ENCODE data around the gene CLGN. TPM values are rescaled to one million over a fixed set of nuclear protein-coding genes. Genes with fewer than 3 reads are reported as not detected.

Gene CLGN
- total RNA-seq, 4 donors from 2014 or later: 0.70 to 3.8 (median 1.9) TPM

DNA sequence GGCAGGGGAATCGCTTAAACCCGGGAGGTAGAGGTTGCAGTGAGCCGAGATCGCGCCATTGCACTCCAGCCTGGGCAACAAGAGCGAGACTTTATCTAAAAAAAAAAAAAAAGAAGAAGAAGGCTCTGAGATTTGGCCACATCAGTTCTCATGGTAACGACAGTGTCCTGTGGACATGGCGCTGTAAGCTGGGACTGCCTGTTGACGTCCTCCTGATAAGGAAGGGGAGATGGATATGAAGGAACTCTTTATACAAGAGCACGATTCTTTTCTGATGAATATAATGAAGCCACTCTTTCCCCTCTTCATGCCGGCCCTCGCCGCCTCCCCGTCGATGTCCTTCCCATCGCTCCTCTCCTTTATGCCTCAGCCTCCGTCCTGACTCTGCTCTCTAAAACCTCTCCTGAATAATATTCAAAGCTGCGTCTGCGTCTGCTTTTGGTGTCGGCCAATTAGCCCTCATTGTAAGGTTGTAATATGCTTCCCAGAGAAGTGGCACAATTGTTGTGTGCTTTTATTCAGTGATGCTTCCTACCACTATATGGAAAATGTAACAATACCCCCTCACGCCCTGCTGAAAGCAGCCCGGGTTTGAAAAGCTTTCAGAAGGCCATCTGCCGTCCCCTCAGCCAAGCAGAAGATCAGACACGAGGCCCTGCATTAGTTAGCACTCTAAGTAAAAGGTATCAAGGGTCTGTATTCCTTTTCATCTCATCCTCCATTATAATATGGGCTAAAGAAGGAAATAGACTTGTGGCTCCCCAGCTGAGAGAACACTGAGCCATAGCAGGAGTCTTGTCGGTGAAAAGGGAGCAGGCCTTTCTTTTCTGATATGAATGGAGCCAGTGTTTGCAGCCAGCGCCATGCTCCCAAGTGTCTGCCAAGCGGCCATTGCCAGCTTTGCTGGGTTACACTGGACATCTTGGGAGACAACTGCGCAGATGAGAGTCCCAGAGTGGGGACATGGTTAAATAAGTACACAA, 76.1 kb downstream of the CLGN start:
- H3K4me1 ChIP-seq: no peaks in the 10 kb centered on the region
- no peaks in the 10 kb centered on the region for H3K36me3 ChIP-seq
- intact Hi-C loops (cut with DNase I): loop anchor here (10.0 kb wide), 1 partner anchor 253 kb away; no protein-coding TSS in a partner anchor
- no peaks in the 10 kb centered on the region for H3K27me3 ChIP-seq
- TF ChIP-seq POLR2A (IDR thresholded peaks at IDR 0.05): no peak
- no peak for TF ChIP-seq CTCF (IDR thresholded peaks at IDR 0.05)
- H3K4me3 ChIP-seq: no peak overlapping the region
- H3K9me3 ChIP-seq: no peaks in the 10 kb centered on the region
- H3K27ac ChIP-seq: no peak overlapping the region
- DNase-seq: no peak
- 88 to 89% methylated on average over 21 to 28 of the region's 28 CpGs for WGBS, 2 donors

DNA sequence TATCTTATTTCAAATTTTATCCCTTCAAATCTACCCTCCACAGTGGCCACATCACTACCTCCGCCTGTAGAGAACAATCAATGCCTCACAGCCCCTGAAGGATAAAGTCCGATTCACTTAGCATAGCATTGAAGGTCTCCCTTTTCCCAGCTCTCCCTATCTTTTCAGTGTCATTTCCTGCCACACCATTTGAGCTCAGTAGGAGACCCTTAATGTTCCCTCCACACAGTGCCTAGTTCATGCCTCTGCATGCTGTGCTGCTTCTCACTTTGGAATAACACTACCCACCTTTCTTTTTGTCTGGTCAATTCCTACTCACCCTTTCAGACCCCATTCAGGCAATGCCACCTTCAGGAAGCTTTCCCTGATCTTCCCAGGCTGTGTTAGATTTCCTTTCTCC, 77.6 kb downstream of the CLGN start:
- intact Hi-C loops (cut with DNase I): loop anchor here (10.0 kb wide), 1 partner anchor 255 kb away; no protein-coding TSS in a partner anchor
- Histone ChIP-seq H3K27me3 (no peaks in the 10 kb centered on the region), H3K4me3 (no peak overlapping the region), H3K36me3 (no peaks in the 10 kb centered on the region), H3K9me3 (no peaks in the 10 kb centered on the region), H3K27ac (no peak overlapping the region), H3K4me1 (no peaks in the 10 kb centered on the region)
- 90 to 100% methylated on average over 2 of the region's 2 CpGs for WGBS, 2 donors
- DNase-seq: no peak
- TF ChIP-seq CTCF (IDR thresholded peaks at IDR 0.05): no peak
- no peak for TF ChIP-seq POLR2A (IDR thresholded peaks at IDR 0.05)

- TF ChIP-seq POLR2A (IDR thresholded peaks at IDR 0.05): no peak
- no peak for TF ChIP-seq CTCF (IDR thresholded peaks at IDR 0.05)
- 80 to 84% methylated on average over 9 of the region's 9 CpGs for WGBS, 2 donors
- Histone ChIP-seq H3K4me3 (no peak overlapping the region), H3K9me3 (no peaks in the 10 kb centered on the region), H3K27me3 (no peaks in the 10 kb centered on the region), H3K4me1 (peaks cover 0 to 12% (median 0%) of the 10 kb centered on the region in 3 donors), H3K36me3 (no peaks in the 10 kb centered on the region), H3K27ac (no peak overlapping the region)
- intact Hi-C loops (cut with DNase I): no loop called here
- DNase-seq: no peak
These were observed 81.3 kb downstream of the CLGN start for GRCh38 chr4:140346136-140346535.

GRCh38 chr4:140344621-140345020, 82.8 kb downstream of the CLGN start:
- Histone ChIP-seq H3K4me1 (peaks cover 0 to 12% (median 0%) of the 10 kb centered on the region in 3 donors), H3K27me3 (no peaks in the 10 kb centered on the region), H3K27ac (no peak overlapping the region), H3K9me3 (no peaks in the 10 kb centered on the region), H3K4me3 (no peak overlapping the region), H3K36me3 (no peaks in the 10 kb centered on the region)
- intact Hi-C loops (cut with DNase I): no loop called here
- 84 to 86% methylated on average over 7 to 9 of the region's 9 CpGs for WGBS, 2 donors
- DNase-seq: no peak
- TF ChIP-seq CTCF (IDR thresholded peaks at IDR 0.05): no peak
- TF ChIP-seq POLR2A (IDR thresholded peaks at IDR 0.05): no peak

DNA sequence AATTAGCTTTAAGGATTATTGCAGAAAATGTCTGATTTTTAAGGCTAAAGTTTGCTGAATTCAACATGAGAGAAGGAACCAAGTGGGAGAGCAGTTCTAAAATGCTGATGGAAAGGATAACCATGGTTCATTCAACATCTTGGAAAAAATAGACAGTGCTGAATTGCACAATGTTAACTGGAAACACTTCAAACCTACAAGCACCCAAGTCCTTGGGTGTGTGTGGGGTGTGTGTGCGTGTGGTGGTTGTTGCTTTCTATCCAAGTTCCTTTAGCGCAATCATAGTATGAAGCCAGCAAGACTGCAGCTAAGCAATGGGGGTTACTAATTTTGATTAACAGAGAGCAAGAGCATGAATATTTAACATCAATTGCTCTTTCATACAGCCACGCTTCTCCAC, 83.3 kb downstream of the CLGN start:
- DNase-seq: no peak
- TF ChIP-seq CTCF (IDR thresholded peaks at IDR 0.05): no peak
- TF ChIP-seq POLR2A (IDR thresholded peaks at IDR 0.05): no peak
- H3K36me3 ChIP-seq: no peaks in the 10 kb centered on the region
- no peak overlapping the region for H3K4me3 ChIP-seq
- H3K4me1 ChIP-seq: peaks cover 0 to 12% (median 0%) of the 10 kb centered on the region in 3 donors
- H3K27me3 ChIP-seq: no peaks in the 10 kb centered on the region
- intact Hi-C loops (cut with DNase I): no loop called here
- WGBS, 2 donors: 60 to 80% methylated on average over 3 of the region's 3 CpGs
- H3K27ac ChIP-seq: no peak overlapping the region
- H3K9me3 ChIP-seq: no peaks in the 10 kb centered on the region
